TTC549 (cell line): ENCODE results near the gene TLCD4.
"Not testable (repeated sequence)": the region's sequence is repeated elsewhere in the genome, so short reads cannot be mapped to it uniquely, and the experiment has no call there.

Experiments
- FAIRE-seq: peaks from 2 replicates; lab custom pipeline; 2012; peaks lifted over from hg19 to GRCh38; lab: Jason Lieb, UNC

TLCD4 gene

GRCh38 chr1:95117207-95118066, at the start of gene TLCD4:
TSS of gene TLCD4 (plus strand) at chr1:95117355. CDS start at chr1:95143902, 26,547 bp downstream.
- no peak for FAIRE-seq

- FAIRE-seq, result no peak
Observed at GRCh38 chr1:95067568-95067967, 49.6 kb upstream of the TLCD4 start.

- FAIRE-seq, result no peak
Observed at GRCh38 chr1:95068956-95069709, 48.0 kb upstream of the TLCD4 start.

- FAIRE-seq, result no peak
Observed at GRCh38 chr1:95069710-95070093, 47.5 kb upstream of the TLCD4 start.

GRCh38 chr1:95071539-95071938, 45.6 kb upstream of the TLCD4 start:
- FAIRE-seq, result no peak

GRCh38 chr1:95072117-95072516, 45.0 kb upstream of the TLCD4 start:
- no peak for FAIRE-seq

GRCh38 chr1:95072532-95073419, 44.4 kb upstream of the TLCD4 start, which contains the start of gene ALG14:
TSS of gene ALG14 (minus strand) at chr1:95072951. CDS start at chr1:95072898, 53 bp downstream.
- peak; percentile 47 for FAIRE-seq

- FAIRE-seq, result no peak
Observed at GRCh38 chr1:95073446-95073845, 43.7 kb upstream of the TLCD4 start.

GRCh38 chr1:95076034-95076433, 41.1 kb upstream of the TLCD4 start:
- FAIRE-seq, result no peak

- FAIRE-seq, result no peak
Observed at GRCh38 chr1:95080446-95080845, 36.7 kb upstream of the TLCD4 start.

GRCh38 chr1:95080879-95081278, 36.3 kb upstream of the TLCD4 start:
- FAIRE-seq, result no peak

- FAIRE-seq, result peak; percentile 50
Observed at GRCh38 chr1:95084317-95085176, 32.6 kb upstream of the TLCD4 start.

- FAIRE-seq, result no peak
Observed at GRCh38 chr1:95085376-95085775, 31.8 kb upstream of the TLCD4 start.

GRCh38 chr1:95086949-95087533, 30.1 kb upstream of the TLCD4 start:
- FAIRE-seq, result peak; percentile 65

- FAIRE-seq, result no peak
Observed at GRCh38 chr1:95088303-95088702, 28.9 kb upstream of the TLCD4 start.

- FAIRE-seq, result no peak
Observed at GRCh38 chr1:95089650-95090287, 27.4 kb upstream of the TLCD4 start.

- not testable (repeated sequence) for FAIRE-seq
Observed at GRCh38 chr1:95091290-95091689, 25.9 kb upstream of the TLCD4 start.

GRCh38 chr1:95092891-95093290, 24.3 kb upstream of the TLCD4 start:
- not testable (repeated sequence) for FAIRE-seq

GRCh38 chr1:95093296-95093695, 23.9 kb upstream of the TLCD4 start:
- FAIRE-seq, result no peak

GRCh38 chr1:95094923-95095322, 22.2 kb upstream of the TLCD4 start:
- FAIRE-seq, result no peak
